ENCODE results near the gene CHRNB2.

CHRNB2 gene

DNA sequence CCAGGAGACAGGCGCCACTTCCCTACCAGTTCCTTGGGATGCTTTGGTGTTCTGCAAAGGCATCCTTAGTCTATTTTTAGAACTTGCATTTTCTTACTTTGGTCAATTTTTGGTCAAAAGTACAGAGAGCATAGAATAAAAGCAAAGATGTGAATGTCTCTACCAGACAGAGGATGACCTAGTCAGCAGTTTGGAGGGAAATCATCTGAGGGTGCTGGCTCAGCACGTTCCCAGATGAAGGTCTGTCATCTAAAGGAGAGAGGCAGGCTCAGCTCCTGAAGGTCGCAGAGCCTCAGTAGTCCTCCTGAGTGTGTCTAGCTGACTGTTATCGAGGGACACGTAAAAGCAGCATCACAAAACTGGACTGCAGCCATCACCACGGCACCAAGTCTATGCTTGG is 15.3 kb downstream of the CHRNB2 start:
- no peak for DNase-seq

DNA sequence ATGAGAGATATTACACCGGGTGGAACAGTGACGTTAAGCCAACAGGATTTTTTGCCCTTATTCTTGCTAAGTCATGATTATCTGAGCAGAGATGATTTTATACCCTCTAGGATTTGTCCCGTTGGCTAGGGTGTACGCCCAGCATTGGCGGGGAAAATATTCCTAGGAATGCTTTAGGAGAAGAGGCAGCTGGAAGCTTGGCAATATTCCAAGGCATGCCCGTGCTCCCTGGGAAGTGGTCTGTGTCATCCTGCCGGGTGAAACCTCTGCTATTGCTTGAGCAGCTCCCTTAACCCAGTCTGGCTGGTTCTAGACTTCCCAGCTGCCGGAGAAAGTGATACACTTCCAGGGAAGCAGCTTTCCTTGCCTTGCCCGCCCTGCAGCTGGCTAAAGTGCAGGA is 16.2 kb downstream of the CHRNB2 start:
- no peak for DNase-seq

DNA sequence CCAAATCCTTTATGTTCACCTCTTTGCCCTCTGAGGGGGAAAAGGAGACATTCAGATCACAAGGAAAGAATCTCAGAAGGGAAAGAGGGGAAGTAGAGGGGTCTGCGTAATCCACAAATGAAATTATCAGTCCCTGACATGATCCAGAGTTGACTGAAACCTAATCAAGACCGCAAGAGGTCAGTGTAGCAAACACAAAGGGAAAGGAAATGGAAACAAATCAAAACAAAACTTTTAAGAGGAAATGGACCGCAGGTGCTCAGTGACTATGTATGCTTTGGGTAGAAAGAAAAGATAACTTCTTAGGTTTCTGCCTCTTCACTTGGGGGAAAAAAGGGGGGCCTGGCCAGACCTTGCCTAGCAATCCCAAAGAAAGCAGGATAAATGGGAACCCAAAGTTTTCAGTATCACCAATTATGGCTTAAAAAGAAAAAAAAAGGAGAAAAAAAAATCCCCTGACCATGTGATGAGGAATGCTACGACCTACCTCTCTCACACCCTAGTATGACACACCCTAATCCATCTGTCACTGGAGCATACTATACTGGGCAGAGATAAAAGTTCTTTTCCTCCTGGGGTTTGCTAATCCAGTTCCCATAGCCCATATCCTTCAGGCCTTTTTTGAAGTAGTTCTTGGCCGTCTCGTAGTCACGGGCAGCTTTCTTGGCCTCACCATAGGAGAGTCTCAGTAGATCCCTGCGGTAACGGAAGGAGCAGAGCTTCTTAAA is 16.9 kb downstream of the CHRNB2 start:
- DNase-seq: no peak

DNA sequence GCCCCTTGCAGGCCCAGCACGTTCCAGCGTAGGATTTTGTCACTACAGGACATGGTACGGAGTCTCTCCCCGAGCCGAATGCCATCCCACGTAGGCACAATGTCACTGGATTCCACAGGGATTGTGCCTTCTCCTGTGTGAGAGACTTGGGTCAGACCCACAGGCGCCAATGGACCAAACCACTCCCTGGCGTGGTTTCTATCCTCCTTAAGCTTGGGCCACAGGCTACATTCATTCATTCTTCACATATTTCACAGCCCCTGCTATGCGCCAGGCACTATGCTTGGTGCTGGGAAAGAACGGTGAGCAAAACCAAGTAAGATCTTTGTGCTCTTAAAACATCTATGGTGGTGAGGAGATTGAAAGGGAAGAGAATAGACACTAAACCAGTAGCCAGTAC is 18.7 kb downstream of the CHRNB2 start:
- no peak for DNase-seq

DNA sequence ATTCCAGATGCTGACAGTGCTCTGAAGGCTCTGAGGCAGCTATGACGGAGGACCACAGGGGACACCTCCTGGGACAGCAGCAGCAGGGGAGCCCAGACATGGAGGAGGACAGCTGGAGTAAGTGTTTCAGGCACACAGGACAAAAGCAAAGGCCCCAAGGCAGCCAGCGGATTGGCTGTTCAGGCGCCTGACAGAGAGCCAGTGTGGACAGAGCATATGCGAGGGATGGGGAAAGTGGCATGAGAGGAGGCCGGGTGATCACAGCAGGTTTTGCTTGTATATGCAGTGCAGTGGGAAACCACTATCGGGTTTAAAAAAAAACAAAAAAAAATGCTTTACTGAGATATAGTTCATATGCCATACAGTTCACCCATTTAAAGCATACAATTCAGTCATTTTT is 19.1 kb downstream of the CHRNB2 start:
- no peak for DNase-seq

DNA sequence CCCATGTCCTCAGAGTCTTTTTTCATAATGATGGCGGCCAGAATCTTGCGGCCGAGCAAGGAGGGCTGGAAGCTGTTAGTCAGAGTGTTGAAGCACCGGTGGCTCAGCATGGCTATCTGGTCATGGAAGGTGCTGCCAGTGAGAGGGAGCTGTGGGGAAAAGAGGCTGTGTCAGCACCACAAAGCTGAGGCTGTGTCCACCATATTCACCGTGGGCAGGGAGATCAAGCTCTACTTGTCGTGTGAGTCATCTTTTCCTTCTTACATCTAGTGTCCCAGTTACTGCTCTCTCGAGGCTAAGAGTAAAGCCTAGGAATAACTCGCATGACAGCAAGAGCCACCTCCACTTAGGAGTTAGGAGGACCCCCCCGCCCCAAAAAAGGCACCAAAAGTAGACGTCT is 22.2 kb downstream of the CHRNB2 start:
- no peak for DNase-seq

DNA sequence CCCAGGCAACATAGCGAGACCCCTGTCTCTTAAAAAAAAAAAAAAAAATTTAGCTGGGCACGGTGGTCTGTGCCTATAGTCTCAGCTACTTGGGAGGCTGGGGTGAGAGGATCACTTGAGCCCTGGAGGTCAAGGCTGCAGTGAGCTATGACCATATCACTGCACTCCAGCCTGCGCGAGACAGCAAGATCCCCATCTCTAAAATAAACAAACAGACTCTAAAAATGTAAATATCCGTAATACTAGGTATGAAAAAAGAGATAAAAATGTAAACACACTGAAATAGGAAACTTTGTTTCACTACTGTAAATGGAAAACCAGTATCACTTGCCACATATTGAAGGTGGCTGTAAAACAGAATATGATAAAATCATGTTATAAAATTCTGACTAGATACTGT is 23.2 kb downstream of the CHRNB2 start:
- no peak for DNase-seq

DNA sequence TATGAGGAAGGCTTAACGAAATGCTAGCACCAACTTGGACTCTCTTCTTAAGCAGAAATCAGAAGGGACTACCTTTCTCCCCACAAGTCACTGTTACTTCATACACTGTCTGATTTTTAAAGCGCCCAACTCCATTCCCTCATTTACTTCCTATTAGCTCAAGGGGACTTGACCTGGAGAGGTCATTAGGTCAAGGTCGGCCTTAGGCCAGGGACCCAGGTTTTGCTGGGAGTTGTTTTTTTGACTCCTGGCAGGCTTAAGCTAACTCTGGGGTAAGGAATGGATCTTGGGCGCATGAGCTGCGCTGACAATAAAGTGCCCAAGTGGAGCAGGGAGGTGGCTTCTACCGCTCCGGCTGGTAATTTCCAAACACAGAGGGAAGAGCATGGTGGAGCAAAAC is 23.6 kb downstream of the CHRNB2 start:
- DNase-seq: no peak

DNA sequence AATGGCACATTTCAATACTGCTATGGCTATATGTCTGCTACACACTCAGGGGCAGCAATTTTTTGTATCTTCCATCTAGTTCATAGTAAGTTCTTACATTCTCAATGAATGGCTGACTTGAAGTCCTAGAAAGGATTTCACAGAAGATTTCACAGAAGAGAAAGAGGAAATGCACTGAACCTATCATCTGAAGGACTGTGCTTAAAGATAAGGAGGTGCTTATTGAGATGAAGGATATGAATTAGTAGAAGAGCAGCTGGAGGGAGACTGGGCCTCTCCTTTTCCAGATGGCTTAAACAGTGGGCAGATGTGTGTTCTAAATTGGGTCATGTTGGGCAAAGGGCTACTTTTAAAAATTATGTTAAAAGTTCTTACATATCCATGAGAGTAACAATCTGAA is 25.8 kb downstream of the CHRNB2 start:
- DNase-seq: no peak

DNA sequence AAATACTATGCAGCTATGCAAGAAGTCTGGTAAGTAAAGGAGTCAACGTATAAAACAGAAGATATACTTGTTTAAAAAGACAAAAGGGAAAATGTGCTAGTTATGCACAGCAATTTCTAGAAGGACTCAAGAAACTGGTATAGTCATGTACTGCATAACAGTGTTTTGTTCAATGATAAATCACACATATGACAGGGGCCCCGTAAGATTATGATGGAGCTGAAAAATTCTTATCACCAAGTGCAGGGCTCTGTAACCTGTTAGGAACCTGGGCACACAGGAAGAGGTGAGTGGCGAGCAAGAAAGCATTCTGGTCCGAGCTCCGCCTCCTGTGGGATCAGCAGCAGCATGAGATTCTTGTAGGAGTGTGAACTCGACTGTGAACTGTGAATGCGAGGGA is 27.2 kb downstream of the CHRNB2 start:
- no peak for DNase-seq

DNA sequence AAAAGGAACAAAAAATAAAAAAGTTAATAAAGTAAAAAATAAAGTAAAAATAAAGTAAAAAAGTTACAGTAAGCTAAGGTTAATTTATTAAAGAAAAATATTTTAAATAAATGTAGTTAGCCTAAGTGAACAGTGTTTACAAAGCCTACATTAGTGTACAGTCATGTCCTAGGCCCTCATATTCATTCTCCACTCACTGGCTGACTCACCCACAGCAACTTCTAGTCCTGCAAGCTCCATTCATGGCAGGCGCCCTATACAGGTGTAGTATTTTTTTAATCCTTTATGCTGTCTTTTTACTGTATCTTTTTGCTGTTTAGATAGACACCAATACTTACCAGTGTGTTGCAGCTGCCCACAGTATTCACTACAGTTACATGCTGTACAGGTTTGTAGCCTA is 28.0 kb downstream of the CHRNB2 start:
- no peak for DNase-seq

DNA sequence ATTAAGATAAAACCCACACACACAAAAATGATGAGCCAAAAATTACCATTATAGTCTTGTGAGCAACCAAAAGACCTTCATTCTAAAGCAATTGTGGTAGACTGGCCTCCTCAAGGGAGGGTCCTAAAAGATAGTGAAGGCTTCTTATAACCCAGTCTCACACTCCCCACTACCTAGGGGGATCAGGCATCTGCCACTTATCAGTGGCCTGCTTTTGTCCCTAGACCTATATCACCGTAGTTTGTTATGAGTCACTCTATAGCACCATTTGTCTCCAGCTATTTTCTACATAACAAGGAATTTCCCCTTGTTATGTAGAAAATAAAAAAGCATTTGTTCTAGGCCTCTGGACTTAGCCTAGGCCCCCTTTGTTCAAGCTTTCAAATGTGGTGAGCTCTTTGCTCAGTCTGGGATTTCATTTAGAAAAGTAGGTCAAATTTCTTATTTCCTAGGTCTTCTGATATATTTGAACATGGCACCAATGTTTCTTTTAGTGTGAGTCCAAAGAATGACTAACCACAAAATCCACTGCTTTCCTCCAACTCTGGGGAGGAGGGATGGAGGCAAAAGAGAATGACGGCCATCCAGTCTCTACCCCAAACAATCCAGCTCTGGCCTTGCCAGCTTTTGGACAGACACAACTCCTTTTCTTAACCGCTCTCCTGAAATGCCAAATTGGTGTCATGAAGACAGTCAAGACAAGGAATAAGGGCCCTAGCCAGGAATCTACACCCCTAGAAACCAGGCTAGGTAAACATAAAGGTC is 31.5 kb downstream of the CHRNB2 start:
- DNase-seq: no peak

DNA sequence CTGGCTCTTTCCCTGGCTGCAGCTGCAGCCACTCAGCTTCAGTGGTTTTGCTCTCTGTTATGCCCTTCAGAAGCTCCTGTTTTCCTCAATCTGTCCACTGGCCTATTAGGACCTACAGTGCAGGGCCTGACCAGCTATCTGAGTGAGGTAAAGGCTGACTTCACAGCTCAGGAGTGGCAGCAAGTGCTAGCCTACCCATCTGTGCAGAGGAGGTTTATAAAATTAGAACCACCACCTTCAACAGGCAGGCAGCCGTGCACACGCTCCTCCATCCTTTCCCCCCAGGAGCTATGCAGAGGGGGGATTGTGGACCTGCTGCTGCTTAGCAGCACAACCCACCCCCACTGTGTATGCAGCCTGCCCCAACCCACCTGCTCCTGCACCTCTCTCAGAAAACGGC is 32.1 kb downstream of the CHRNB2 start:
- no peak for DNase-seq

DNA sequence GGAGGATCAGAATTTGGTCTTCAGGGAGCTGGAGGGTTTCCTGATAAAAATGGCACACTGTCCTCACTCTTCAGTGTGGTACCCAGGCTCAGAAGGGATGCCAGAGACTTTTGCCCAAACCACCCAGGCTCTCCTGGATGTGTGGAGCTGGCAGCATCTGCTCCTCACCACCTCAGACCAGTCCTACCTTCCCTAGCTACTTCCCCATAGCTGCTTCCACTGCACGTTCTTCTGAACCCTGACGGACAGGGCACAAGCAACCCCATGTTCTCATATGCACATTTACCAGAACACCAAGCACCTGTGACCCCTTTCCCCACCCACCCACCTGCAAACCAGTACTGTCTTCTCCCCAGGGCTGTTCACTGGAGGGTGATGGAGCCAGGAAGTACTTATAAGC is 35.7 kb downstream of the CHRNB2 start:
- DNase-seq: no peak

DNA sequence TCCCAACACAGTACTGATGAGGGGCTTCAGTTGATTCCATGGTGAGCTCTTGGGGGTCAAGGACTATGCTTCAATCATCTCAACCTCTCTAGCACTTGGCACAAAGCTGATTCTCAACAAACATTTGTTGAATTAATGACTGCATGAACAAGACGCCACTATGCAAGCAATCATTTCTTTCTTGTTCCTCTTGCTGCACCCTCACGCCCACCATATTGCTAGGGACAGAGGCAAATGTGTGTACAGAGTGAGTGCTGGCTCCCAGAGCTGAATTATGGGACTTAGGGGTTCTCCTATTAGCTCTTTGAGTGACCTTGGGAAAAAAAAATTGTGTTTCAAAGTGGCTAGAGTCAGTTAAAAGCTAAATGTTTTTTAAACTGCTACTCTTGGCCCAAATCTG is 38.0 kb downstream of the CHRNB2 start:
- no peak for DNase-seq

DNA sequence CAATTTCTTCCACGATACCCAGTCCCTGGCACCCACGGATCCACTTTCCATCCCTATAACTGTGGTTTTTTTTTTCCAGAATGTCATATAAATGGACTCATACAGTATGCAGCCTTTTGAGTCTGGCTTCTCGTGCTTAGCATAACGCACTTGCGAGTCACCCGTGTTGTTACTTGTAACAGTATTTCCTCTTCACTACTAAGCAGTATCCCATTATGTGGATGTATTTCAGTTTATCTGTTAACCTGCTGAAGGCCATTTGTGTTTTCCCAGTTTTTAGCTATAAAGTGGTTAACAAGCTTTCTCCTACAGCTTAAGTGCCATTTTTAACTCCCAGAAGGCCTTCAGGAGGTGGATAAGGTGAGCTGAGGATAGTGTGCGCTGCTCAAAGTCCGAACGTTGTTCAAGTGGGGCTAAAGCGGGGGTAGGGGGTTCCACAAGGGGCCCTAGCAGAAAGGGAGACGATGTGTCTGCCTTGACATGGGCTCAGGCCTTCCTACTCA is 39.6 kb downstream of the CHRNB2 start:
- DNase-seq: no peak

DNA sequence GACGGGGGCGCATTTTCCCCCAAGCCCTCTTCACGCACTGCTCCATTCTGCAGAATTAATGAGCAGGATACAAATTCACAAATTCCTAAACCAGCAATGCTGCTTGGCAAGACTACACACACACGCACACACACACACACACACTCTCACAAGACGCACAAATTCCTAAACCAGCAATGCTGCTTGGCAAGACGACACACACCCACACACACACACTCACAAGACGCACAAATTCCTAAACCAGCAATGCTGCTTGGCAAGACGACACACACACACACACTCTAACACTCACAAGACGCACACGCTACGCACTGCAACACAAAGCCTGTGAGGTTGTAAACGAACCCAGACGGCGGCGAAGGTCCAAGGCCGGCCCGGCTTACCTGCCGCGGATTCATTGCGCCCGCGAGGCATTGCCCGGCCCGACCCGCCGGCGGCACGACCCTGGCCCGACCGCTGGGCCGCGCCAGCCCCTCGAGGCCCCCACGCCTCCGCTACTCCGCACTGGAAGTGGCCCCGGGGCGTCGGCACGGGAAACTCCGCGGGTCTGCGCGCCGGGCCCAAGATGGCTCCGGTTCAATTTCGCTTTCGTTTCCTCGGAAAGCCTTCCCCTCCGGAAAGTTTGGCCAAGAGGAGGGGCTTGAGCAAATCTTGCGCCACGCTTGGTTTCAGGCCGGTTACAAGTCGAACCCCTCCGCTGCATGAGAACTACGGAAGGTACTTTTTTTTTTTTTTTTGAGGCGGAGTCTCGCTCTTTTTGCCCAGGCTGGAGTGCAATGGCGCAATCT is 40.2 kb downstream of the CHRNB2 start, which contains the start of gene ADAR:
Gene ADAR, minus strand, starts transcription at position 578 of the 788 bp plus-strand sequence. Its CDS starts 180 bp downstream, at position 398.
- DNase-seq: peak; percentile 80 to 84

DNA sequence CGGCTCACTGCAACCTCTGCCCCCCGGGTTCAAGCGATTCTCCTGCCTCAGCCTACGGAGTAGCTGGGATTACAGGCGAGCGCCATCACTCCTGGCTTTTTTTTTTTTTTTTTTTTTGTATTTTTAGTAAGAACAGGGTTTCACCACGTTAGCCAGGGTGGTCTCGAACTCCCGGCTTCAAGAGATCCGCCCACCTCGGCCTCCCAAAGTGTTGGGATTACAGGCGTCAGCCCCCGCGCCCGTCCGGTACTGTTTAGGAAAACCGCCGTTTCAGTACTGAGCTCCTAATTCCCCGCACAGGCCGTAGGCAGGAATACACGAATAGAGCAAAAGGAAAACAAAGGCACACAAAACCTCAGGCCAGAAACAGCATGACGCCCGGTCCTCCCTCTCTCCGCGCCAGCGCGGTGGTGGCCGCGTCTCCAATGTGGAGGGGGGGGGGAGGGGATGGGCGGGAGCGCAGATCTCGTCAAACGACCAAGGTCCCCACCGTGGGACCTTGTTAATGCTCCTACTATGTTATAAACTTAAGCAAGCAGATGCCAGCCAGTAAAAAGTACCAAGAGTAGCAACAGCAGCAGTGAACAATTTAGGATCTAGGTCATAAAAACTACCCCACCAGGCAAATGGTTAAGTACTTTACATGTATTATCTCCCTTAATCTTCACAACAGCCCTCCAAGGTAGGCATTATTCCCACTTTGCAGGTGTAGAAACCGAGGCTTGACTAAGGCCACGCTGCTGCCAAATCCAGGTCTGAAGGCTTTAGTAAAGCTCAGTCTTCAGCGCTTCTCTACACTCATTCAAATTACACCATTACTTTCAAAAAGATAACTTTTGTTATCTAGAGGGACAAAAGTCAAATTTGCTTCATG is 41.1 kb downstream of the CHRNB2 start:
- peak in 1 of 2 donors; percentile 29 for DNase-seq

DNA sequence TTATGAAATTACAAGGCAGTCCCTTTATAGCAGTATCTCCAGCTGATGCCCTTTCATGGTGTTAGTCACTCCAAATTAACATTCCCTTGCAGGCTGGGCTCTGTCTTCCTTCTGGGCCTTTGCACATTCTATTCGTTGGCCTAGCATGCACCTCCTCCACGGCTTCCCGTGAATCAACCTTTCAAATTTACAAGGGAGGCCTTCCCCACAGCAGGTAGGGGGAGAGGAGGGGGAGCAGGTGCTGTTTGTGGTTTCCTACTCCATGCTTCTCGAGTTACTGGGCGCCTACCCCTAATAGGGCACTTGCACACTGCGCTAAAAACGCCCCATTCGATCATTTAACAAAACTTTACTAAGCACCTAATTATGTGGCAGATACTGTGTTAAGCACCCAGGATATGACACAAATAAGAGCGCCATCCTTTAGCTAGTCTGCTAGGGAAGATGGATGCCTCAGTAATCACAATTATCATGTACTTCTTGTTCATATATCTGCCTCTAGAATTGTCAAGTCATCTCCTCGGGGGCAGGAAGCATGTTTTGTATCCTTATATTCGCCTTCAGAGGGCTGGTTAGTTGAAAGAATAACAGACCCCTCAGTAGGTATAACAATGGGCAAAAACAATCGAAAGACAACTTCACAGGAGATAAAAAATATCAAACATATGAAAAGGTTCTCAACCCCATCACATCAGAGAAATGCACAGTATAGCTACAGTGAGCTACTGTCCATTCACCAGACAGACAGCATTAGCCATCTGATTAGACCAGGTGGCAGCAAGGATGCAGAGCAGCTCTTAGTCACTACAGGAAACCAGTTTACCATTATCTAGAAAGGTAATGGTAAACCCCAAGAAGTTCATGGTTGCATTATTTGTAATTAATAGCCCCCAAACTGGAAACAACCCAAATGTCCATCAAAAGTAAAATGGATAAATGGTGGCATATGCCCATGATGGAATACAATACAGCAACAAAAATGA is 42.1 kb downstream of the CHRNB2 start:
- peak; percentile 26 to 34 for DNase-seq

DNA sequence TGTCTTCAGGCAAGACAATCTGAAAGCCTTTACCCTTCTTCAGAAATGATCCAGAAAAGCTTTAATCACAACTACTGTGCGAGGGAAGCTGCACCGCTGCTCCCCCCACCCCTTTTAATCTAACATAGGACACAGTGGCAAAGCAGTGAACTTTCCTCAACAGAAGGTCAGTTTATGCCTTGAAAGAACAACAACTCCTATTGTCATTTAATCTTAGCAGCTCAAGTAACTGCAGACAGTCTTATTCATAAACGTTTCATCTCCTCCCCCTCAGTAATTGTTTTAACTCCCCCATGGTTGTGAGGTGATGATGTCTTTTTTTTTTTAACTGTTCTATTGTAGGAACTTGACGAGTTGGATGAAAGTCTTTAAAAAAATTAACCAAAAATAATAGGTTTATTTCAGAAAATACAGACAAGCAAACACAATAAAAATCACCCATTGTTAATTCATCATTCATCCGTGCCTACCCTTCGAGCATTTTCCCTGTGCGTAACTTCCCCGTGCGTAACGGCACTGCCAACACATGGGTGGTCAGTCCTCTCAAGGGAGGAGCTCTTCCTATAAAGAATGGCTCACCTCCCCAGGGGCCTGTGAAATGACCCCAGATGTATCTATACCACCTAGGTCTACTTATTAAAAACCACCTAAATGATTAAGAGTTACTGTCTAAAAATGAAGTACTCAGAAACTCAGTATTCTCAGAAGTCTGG is 43.7 kb downstream of the CHRNB2 start:
- no peak for DNase-seq

DNA sequence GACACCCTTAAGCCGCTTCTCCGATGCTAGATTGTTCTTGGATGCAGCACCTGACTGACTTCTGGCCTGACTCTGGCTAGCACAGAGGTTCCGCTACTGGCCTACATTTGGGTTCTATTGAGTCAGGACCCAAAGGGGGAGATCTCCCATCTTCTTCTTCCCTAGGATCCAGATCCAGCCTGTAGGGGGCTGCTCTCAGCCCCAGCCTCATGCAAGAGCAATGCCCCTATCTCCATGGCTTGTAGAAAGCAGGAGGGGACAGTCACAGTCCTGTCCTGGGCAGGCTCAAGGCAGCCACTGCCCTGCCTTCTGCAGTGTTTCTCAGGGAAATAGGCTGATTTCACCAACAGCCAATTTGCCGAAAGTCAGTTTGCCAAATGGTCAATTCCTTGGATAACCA is 46.7 kb downstream of the CHRNB2 start:
- DNase-seq: no peak
